Muscle of leg (tissue), 11 donors: ENCODE measurements around the gene DPEP1. TPM values are rescaled to one million over a fixed set of nuclear protein-coding genes. Genes with fewer than 3 reads are reported as not detected.

Experiments used
- DNase-seq: peaks from one replicate; pipeline ENCODE4 v3.0.0; 2013
- H3K27ac ChIP-seq: one replicate; pipeline ENCODE4 v1.5.1; 2013; ENCODE audit warnings: mild to moderate bottlenecking, low read length, control low read depth
- H3K27me3 ChIP-seq: one replicate; pipeline ENCODE4 v1.6.1; 2013; ENCODE audit warnings: low read length; ENCODE audit not compliant: control insufficient read depth, insufficient read depth
- H3K36me3 ChIP-seq: one replicate; pipeline ENCODE4 v1.6.1; 2013; ENCODE audit warnings: low read length; ENCODE audit not compliant: control insufficient read depth, insufficient read depth
- H3K4me1 ChIP-seq: one replicate; pipeline ENCODE4 v1.6.1; 2013; ENCODE audit warnings: low read length; ENCODE audit not compliant: control insufficient read depth, insufficient read depth
- H3K4me3 ChIP-seq: one replicate; pipeline ENCODE4 v1.5.1; 2013; ENCODE audit warnings: low read length, control low read depth
- H3K9me3 ChIP-seq: replicated peaks from 2 replicates; pipeline ENCODE4 v1.6.1; 2013; ENCODE audit warnings: low read depth, low read length; ENCODE audit not compliant: control insufficient read depth
- WGBS: methylation state at CpG from one replicate; pipeline ENCODE4 v1.1.5; 2013; ENCODE audit warnings: missing lambda C conversion rate; ENCODE audit not compliant: insufficient coverage; 5-methylcytosine and 5-hydroxymethylcytosine counted together
- polyA plus RNA-seq, 8 donors: library from polyadenylated mRNA; unstranded; fragments of 120-200 nt; gene quantifications; one replicate each; pipeline versions ENCODE4 v1.2.1 to v1.2.3, GENCODE V29; 2013; ENCODE audit warnings: inconsistent platforms in 1 of 8, low replicate concordance in 1 of 8; ENCODE audit not compliant: insufficient read length in 8 of 8, insufficient read depth in 1 of 8
- total RNA-seq: library from RNA; stranded (reverse); fragments of 120-200 nt; gene quantifications from one replicate; pipeline ENCODE4 v1.2.4, GENCODE V29; 2013

DPEP1 gene
- total and polyA plus RNA-seq, 9 donors, result 0.35 to 10.5 (median 1.1) TPM

GRCh38 chr16:89599902-89600301 lies 13.5 kb upstream of the DPEP1 start:
- H3K4me1 ChIP-seq, result peaks cover 8% of the 10 kb centered on the region
- no peak overlapping the region for H3K27ac ChIP-seq
- DNase-seq, result no peak
- no peak overlapping the region for H3K4me3 ChIP-seq
- 66% methylated on average over 10 of the region's 10 CpGs for WGBS
- H3K36me3 ChIP-seq, result no peaks in the 10 kb centered on the region
- H3K27me3 ChIP-seq, result peaks cover 5% of the 10 kb centered on the region
- H3K9me3 ChIP-seq, result no peaks in the 10 kb centered on the region

GRCh38 chr16:89600427-89600826 lies 13.0 kb upstream of the DPEP1 start:
- Histone ChIP-seq H3K27me3 (peaks cover 5% of the 10 kb centered on the region), H3K36me3 (no peaks in the 10 kb centered on the region), H3K27ac (no peak overlapping the region), H3K4me3 (no peak overlapping the region), H3K9me3 (no peaks in the 10 kb centered on the region), H3K4me1 (peaks cover 8% of the 10 kb centered on the region)
- no peak for DNase-seq
- 71% methylated on average over 8 of the region's 12 CpGs for WGBS

- WGBS, result 46% methylated on average over 4 of the region's 8 CpGs
- Histone ChIP-seq H3K27me3 (peaks cover 5% of the 10 kb centered on the region), H3K36me3 (no peaks in the 10 kb centered on the region), H3K27ac (no peak overlapping the region), H3K9me3 (no peaks in the 10 kb centered on the region), H3K4me3 (no peak overlapping the region), H3K4me1 (peaks cover 8% of the 10 kb centered on the region)
- DNase-seq, result no peak
Measured at GRCh38 chr16:89600956-89601355, 12.5 kb upstream of the DPEP1 start.

GRCh38 chr16:89601906-89602272 lies 11.6 kb upstream of the DPEP1 start:
- DNase-seq, result no peak
- peaks cover 8% of the 10 kb centered on the region for H3K4me1 ChIP-seq
- WGBS, result 59% methylated on average over 18 of the region's 22 CpGs
- no peak overlapping the region for H3K27ac ChIP-seq
- no peaks in the 10 kb centered on the region for H3K36me3 ChIP-seq
- H3K9me3 ChIP-seq, result no peaks in the 10 kb centered on the region
- no peak overlapping the region for H3K4me3 ChIP-seq
- H3K27me3 ChIP-seq, result peaks cover 5% of the 10 kb centered on the region

GRCh38 chr16:89602273-89602951 lies 11.0 kb upstream of the DPEP1 start:
- 2% methylated on average over 16 of the region's 22 CpGs for WGBS
- Histone ChIP-seq H3K27me3 (peaks cover 5% of the 10 kb centered on the region), H3K4me3 (no peak overlapping the region), H3K4me1 (peaks cover 8% of the 10 kb centered on the region), H3K27ac (no peak overlapping the region), H3K9me3 (no peaks in the 10 kb centered on the region), H3K36me3 (no peaks in the 10 kb centered on the region)
- DNase-seq, result peak; percentile 53

- Histone ChIP-seq H3K9me3 (no peaks in the 10 kb centered on the region), H3K36me3 (no peaks in the 10 kb centered on the region), H3K27ac (no peak overlapping the region), H3K27me3 (peaks cover 5% of the 10 kb centered on the region), H3K4me1 (peaks cover 8% of the 10 kb centered on the region), H3K4me3 (no peak overlapping the region)
- 58% methylated on average over 3 of the region's 5 CpGs for WGBS
- no peak for DNase-seq
Measured at GRCh38 chr16:89602952-89603590, 10.4 kb upstream of the DPEP1 start.

- 71% methylated on average over 14 of the region's 16 CpGs for WGBS
- no peak overlapping the region for H3K27ac ChIP-seq
- H3K4me3 ChIP-seq, result no peak overlapping the region
- no peak for DNase-seq
- H3K36me3 ChIP-seq, result no peaks in the 10 kb centered on the region
- H3K27me3 ChIP-seq, result peaks cover 9% of the 10 kb centered on the region
- H3K9me3 ChIP-seq, result no peaks in the 10 kb centered on the region
- H3K4me1 ChIP-seq, result peaks cover 8% of the 10 kb centered on the region
Measured at GRCh38 chr16:89604764-89605163, 8.7 kb upstream of the DPEP1 start.

GRCh38 chr16:89605186-89605970 lies 8.1 kb upstream of the DPEP1 start:
- no peak for DNase-seq
- H3K27me3 ChIP-seq, result peaks cover 9% of the 10 kb centered on the region
- WGBS, result 88% methylated on average over 29 of the region's 34 CpGs

GRCh38 chr16:89606006-89606405 lies 7.4 kb upstream of the DPEP1 start:
- peaks cover 9% of the 10 kb centered on the region for H3K27me3 ChIP-seq
- peaks cover 8% of the 10 kb centered on the region for H3K4me1 ChIP-seq
- WGBS, result 54% methylated on average over 4 of the region's 9 CpGs
- H3K9me3 ChIP-seq, result no peaks in the 10 kb centered on the region
- H3K4me3 ChIP-seq, result no peak overlapping the region
- DNase-seq, result no peak
- H3K36me3 ChIP-seq, result no peaks in the 10 kb centered on the region
- no peak overlapping the region for H3K27ac ChIP-seq

More at GRCh38 chr16:89605186-89605970, 8.1 kb upstream of the DPEP1 start:
- peaks cover 8% of the 10 kb centered on the region for H3K4me1 ChIP-seq
- no peaks in the 10 kb centered on the region for H3K9me3 ChIP-seq
- no peaks in the 10 kb centered on the region for H3K36me3 ChIP-seq
- no peak overlapping the region for H3K4me3 ChIP-seq
- no peak overlapping the region for H3K27ac ChIP-seq

GRCh38 chr16:89607453-89607852 lies 6.0 kb upstream of the DPEP1 start:
- H3K9me3 ChIP-seq, result no peaks in the 10 kb centered on the region
- H3K4me1 ChIP-seq, result peaks cover 5% of the 10 kb centered on the region
- H3K4me3 ChIP-seq, result no peak overlapping the region
- WGBS, result 69% methylated on average over 5 of the region's 9 CpGs
- H3K36me3 ChIP-seq, result no peaks in the 10 kb centered on the region
- peaks cover 4% of the 10 kb centered on the region for H3K27me3 ChIP-seq
- H3K27ac ChIP-seq, result no peak overlapping the region
- DNase-seq, result no peak
